NCI-H2171 treated with DMSO at 0.1 percent for 48 hours (cell line): Measurements from ENCODE around the gene ZNF883.

Source experiments
- DNase-seq: peaks from one replicate; lab custom pipeline; 2025; lab: John Stamatoyannopoulos, UW

Gene ZNF883

DNA sequence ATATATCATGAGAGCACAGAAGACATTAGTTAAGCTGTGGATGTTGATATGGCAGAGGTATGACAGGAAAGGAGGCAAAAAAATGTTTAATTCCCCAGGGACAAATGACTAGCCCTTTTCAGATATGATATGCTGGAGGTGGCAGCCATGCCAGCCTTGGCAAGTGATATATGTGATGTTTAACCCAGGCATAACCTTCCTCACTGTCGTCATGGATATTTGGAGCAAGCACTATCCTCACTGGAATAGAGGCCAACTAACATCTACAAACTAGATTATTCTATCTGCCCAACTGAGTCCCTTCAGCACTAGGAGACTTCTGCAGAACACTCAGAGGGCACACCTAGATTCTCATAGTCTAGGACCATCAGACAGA is 94.0 kb downstream of the ZNF883 start:
- no peak for DNase-seq

DNA sequence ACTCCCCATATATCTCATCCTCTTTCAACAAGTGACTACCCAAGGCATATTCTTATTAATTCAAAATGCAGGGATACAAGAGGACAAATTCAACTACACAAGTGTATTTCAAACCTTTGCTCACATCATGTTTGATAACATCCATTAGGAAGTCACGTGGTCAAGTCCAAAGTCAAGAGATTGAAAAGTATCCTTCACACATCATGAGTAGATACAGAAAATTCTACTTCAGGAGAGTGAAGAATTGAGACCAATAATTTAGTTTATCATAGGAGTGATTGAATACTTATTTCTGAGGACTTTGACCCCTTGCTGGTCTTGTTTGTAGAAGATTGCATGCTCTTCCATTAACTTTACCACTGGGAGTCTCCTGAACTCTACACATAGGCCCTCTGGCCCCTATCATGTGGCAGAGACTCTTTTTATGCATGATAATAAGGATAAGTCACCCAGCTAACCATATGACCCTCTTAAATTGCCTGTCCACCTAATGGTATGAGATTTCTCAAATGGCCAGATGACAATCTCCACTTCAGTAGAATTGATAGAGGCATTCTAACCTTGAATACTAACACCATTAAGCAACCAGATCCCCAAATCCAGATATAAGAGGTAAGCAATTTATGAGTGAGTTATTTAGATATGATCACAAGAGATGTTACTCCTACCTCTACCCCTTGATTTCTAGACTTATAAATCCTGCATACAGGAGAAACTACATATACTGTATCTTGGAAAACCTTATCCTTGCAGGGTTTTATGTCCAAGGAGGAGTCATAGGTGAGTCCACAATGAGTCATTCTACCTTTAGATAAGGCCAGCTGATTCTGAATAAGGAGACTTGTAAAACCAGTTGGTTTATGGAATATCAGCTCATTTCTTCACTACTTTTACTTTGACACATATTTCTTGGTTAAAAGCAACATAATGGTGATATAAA is 94.7 kb downstream of the ZNF883 start:
- DNase-seq, result no peak

DNA sequence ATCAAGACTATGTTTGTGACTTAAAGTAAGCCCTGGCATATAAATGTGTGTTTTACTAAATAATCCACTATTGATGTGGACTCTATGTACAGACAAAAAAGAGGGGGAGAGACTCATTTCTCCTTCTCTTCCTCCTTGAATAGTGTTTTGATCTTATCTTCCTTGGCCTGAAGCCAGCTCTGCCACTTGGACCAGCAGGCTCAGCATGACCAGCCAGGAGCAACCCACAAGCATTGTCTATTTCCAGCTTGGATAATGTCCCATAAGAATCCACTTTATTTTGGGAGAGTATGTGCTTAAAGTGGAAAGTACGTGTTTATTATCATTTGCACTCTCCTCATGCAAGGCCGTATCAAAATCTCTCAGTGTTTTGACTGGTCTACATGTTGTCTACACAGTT is 97.5 kb downstream of the ZNF883 start:
- no peak for DNase-seq

DNA sequence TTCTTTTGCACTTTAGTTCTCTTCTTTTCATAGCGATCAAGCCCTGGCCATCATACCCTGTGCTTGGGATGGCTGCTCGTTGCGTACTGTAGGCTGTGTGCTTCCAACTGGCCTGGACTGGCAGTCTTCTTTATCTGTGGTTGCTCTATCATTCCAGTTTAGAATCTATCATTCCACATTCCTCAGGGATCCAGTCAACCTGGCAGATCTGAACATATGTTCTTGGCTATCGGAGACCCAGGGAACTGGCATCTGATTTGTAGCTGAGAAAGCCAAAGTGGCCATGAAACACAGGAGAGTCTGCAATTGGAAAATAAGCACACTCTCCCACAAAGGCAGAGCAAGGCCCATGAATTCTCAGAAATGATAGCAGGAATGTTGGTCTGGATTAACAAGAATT is 98.7 kb downstream of the ZNF883 start:
- DNase-seq, result no peak

DNA sequence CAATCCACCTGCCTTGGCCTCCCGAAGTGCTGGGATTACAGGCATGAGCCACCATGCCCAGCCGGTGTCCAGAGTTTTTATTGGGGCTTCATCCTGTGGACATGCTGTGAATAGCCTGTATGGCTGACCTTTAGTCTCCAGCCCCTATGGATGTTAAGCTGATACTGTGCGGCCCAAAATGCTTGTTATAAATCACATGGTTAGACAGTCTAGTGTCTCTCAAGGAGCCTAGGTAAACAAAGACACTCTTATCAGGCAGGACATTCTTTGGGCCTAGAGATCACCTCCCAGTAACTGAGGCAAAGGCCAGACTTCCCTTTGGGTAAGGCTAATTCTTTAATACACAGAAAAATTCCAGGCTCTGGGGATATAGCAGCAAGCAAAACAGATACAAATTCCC is 99.4 kb downstream of the ZNF883 start:
- DNase-seq, result no peak

DNA sequence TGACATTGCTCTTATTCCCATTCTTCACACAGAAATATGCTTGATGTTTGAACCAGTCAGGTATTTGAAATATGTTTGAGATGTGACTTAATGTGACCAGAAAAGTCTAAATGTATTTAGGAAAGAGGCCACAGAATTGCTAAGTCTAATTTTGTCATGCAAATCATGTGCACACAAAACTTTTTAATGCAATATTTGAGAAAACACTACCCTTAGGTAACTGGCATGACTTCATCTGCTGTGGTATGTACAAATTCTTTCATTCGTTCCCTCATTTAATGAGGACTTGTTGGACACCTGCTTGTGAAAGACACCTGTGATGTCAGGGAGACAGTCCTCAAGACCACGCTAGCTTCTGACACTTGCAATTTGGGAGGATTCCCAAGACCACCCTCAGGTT is 100.3 kb downstream of the ZNF883 start:
- no peak for DNase-seq
